Measurements from ENCODE around the gene NMBR.
"Not testable (repeated sequence)": the region's sequence is repeated elsewhere in the genome, so short reads cannot be mapped to it uniquely, and the experiment has no call there.

The NMBR gene
- total RNA-seq = 0 to 0.13 reads per million in 2 donors

GRCh38 chr6:142146828-142147662 lies at the start of gene NMBR, which contains the start of gene VTA1:
NMBR (minus strand) TSS chr6:142147122; CDS start chr6:142088658, 58,464 bp downstream.
VTA1 (plus strand) TSS chr6:142147263; CDS start chr6:142147288, 25 bp downstream.
- DNase-seq = peak; percentile 84

GRCh38 chr6:142195862-142196541 lies 49.1 kb upstream of the NMBR start:
- DNase-seq = no peak

GRCh38 chr6:142193621-142194020 lies 46.7 kb upstream of the NMBR start:
- no peak for DNase-seq

- no peak for DNase-seq
These were observed 45.4 kb upstream of the NMBR start for GRCh38 chr6:142192343-142192742.

- no peak for DNase-seq
These were observed 42.1 kb upstream of the NMBR start for GRCh38 chr6:142189057-142189456.

- not testable (repeated sequence) for DNase-seq
These were observed 41.4 kb upstream of the NMBR start for GRCh38 chr6:142188341-142188740.

GRCh38 chr6:142187209-142187608 lies 40.3 kb upstream of the NMBR start:
- DNase-seq = no peak

- DNase-seq = no peak
These were observed 38.7 kb upstream of the NMBR start for GRCh38 chr6:142185641-142186040.

GRCh38 chr6:142184307-142184706 lies 37.4 kb upstream of the NMBR start:
- no peak for DNase-seq

GRCh38 chr6:142183351-142183750 lies 36.4 kb upstream of the NMBR start:
- no peak for DNase-seq

GRCh38 chr6:142182004-142182403 lies 35.1 kb upstream of the NMBR start:
- no peak for DNase-seq

- DNase-seq = no peak
These were observed 31.2 kb upstream of the NMBR start for GRCh38 chr6:142178129-142178528.

- no peak for DNase-seq
These were observed 27.8 kb upstream of the NMBR start for GRCh38 chr6:142174703-142175102.

GRCh38 chr6:142173980-142174379 lies 27.1 kb upstream of the NMBR start:
- no peak for DNase-seq

GRCh38 chr6:142172758-142173157 lies 25.8 kb upstream of the NMBR start:
- no peak for DNase-seq

GRCh38 chr6:142171351-142171750 lies 24.4 kb upstream of the NMBR start:
- no peak for DNase-seq

- DNase-seq = no peak
These were observed 20.6 kb upstream of the NMBR start for GRCh38 chr6:142167486-142167885.

GRCh38 chr6:142167071-142167470 lies 20.1 kb upstream of the NMBR start:
- no peak for DNase-seq

- no peak for DNase-seq
These were observed 18.3 kb upstream of the NMBR start for GRCh38 chr6:142165227-142165626.

- DNase-seq = no peak
These were observed 15.9 kb upstream of the NMBR start for GRCh38 chr6:142162780-142163179.

GRCh38 chr6:142156758-142157068 lies 9.8 kb upstream of the NMBR start:
- DNase-seq = not testable (repeated sequence)

- no peak for DNase-seq
These were observed 9.2 kb upstream of the NMBR start for GRCh38 chr6:142155895-142156757.

GRCh38 chr6:142155091-142155490 lies 8.2 kb upstream of the NMBR start:
- no peak for DNase-seq
